HG03135 (cell line): ENCODE measurements around the gene TMEM132C.

Experiments
- ATAC-seq: cut with Tn5 transposase; IDR thresholded peaks from one replicate; pipeline ENCODE4 v1.9.1; 2021; ENCODE audit warnings: mild to moderate bottlenecking, moderate library complexity; ENCODE audit not compliant: unreplicated experiment

The TMEM132C gene

DNA sequence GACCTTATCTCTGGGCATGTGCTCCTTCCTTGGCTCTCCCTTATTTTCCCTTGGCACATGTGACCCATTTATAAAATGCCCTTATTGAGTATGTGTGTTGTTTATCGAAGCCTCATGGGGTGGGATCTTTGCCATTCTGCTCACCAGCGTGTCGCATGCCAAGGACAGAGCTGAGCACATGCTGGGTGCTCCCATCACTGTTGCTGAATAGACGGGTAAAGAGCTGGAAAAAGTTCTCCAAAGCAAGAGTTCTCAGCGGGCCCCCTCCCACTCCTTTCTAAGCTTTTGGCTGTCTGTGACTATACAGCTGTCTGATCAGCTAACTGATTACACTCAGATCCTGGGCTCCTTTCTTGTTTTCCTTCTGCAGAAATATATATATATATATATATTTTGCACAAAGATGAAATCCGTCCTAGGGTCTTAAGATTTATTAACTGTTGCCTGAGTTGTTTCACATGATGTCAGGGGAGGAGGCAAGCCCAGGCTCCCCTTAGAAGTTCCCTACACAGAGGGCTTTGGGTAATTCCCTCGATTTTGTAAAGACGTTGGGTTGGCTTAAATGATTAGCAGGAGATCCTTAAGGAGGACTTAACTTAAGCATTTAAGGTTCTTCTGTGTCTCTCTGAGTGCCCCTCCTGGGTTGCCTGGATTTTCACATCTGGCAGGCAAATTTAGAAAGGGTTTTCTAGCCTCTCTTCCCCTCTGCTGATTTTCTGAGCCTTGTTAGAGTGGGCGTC is 71.6 kb downstream of the TMEM132C start:
- ATAC-seq = no peak

DNA sequence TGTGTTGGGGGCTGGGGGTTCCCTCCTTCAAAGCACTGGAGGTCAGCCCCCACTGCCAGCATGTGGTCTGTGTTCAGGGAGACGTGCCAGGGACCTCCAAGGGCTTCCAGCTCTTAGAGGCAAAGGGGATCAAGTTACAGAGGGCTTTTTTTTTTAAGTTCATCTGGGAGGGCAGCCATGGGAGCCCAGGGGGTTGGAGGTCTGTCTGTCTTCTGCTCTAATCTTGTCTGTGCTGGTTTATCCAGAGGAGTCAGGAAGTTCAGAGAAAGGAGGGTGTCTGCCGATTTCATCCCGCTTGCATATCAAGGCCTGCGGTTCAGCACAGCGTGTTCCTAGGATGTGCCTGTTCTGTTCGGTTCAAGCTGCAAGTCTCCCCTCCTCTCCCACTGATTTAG is 72.2 kb downstream of the TMEM132C start:
- ATAC-seq = no peak

DNA sequence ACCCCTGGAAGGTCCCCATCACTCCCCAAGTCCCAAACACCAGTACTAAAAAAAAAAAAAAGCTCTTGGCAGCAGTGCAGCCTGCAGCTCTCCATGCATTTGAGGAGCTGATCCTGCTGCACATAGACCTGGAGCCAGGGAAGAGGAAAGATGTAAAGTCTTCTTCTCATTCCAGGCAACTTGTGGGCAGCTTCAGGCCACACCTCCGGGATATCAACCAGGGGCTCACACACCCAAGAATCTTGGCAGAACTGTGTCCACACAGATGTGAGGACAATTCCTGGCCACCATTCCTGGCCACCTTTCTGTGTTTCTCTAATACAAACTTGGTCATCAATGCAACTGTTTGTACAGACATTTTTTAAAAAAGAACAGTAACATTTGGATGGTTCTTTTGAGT is 72.7 kb downstream of the TMEM132C start:
- ATAC-seq = no peak

DNA sequence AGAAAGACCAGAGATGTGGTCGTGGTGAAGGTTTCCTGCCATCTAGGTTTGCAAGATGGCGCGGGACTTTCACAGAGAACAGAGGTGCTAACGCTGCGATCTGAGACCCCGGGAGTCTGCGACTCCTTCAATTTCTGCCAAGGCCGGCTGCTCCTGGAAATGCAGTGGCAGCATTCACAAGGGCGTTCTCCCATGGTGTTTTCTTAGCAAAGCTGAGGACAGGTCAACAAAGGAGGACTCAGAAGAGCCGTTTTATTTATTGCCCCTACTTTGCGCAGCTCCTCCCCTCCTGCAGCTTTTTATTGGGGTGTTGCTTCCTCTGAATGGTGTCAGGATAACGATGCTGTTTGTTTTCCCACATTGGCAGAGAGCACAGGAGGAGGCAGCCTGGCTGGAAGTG is 86.3 kb downstream of the TMEM132C start:
- no peak for ATAC-seq

DNA sequence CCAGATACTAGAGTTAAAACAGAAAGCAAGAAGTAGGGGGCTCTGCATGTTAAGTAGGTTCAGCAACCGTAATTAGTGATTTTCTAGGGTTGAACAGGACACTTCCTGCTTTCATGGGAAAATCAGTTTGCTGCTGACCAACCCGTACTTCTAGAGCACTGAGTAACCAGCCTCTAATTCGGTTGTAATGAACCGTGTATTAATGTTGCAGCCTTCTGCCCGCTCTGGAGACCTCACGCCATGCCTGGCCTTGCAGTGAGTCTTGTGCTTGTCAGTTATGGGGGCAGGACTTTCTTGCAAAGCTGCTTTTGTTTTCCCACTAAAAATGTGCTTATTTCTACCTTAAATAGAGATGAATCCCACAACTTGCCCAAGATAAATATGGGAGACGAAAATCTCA is 89.6 kb downstream of the TMEM132C start:
- ATAC-seq = no peak

DNA sequence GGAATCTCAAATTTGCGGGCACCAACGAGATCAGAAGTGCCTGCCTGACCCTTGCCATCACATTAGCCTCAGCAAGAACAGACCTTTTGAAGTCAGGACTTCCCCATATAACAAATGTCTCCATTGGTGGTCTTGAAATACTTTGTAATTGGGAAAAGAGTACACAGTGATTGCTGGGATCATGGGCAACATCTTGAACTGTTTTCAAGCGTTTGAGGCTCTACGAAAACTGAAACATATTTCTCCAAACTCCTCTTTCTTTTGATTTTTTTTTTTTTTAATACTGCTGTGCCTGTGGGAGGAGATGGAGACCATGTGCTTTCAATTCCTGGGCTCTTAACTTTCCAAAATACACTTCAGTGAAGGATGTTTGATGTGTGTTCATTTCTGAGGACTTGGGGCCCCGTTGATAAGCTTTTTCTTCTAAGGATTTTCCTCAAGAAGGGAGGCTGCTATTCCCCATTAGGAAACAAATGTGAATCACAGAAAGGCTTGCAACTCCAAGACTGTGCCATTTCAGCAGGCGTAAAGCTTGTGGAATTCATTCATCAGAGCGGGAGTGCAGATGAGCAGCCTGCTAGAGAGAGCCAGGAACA is 94.5 kb downstream of the TMEM132C start:
- ATAC-seq = no peak

DNA sequence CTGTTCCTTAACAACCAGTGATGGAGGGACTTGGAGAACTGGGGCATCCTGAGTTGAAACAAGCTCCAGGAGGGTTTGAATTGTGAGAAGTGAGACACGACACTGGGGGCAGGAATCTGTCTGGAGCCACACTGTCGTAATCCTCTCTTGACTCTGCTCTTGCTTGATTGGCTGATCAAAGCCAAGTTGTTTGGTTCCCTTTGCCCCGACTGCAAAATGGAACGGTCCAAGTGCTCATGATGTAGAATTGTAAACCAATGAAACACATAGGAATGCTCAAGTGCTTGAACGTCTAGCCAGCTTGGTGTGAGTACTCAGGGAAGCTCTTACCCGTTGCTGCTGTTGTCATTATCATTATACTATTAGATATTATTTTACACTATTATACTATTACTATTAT is 98.1 kb downstream of the TMEM132C start:
- no peak for ATAC-seq

DNA sequence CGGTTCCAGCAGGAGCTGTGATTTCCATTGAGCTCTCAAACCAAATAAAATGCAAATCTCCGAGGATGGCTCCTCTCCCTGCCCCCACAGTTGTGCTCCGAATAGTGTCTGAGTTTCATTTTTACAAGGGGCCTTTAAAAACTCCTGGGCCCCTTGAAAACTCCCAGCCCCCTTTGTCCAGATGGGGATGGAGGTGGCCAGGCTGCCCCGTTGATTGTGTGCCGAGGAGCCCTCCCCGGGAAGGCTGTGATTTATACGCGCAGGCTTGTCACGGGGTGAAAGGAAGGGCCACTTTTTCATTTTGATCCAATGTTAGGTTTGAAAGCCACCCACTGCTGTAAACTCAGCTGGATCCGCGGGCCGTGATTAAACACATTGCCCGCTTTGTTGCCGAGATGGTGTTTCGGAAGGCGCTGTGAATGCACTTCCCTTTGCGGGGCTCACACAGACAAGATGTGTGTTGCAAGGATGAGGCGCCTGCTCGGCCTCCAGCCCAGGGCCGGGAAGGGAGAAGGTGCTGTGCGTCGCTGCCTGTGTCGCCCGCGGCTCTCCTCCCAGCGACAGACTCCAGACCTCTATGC is 98.8 kb downstream of the TMEM132C start:
- no peak for ATAC-seq

DNA sequence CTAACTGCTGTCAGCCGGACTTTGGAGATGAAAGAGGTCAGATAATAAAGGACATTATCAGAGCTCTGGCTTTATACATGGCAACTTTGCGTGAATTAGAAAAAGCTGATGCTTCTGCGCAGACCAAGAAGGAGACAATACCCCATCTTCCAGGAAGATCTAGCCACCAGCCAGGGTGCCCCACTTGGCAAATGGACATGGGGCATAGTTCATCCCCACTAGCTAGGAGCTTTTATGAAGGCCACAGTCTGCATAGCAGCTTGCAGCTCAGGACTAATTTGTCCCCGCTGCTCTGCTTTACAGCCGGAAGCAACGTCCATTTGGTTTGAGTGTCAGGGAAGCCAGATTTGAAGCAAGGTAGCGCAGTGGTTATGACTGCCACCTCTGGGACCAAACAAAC is 101.0 kb downstream of the TMEM132C start:
- no peak for ATAC-seq

DNA sequence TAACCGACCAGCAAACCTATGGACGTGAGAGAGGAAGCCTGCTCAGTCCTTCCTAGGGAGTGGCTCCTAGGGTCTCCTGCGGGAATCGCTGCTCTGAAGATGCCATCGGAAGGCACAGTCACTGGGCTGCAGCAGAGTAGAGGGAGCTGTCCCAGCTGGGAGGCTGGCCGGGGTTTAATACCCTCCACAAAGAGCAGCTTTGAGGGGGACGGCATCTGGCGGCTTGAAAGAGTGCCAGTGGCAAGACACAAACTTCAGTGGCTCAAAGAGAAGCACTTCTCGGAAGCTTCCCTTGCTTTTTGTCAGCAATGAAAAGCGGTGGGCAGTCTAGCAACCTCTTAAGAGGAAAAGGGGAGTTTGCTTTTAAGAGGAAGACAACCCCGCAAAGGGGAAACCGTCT is 114.6 kb downstream of the TMEM132C start:
- no peak for ATAC-seq

DNA sequence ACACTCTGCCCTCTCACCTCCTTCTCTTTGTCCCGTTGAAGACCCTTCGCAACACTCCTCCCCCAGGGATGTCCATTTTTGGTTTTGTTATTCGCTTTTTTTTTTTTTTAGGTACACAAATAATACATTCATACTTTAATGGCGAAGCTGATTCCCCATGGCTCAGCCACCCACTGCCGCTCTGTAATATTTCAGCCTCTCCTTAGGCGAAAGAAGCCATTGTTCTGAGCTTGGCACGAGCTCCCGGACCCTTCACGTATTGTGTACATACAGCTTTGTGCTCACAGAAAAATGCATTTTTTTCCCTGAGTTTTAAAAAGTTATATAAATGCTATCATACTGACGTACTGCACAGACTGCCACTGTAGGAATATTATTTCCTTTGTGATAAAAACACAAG is 115.0 kb downstream of the TMEM132C start:
- no peak for ATAC-seq

DNA sequence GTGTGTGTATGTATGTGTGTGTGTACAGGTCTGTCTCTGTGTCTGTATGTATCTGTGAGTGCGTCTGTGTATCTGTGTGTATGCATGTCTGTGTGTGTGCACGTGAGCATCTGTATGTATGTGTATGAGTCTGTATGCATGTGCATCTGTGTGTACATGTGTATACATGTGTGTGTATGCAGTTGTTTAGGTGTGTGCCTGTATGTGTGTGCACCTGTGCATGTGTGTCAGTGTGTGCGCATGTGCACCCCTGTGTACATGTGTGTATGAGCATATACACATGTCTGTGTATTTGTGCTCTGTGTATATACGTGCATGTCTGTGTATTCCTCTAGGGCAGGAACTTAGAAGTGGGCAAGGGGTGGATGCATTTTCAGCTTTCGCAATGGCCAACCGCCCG is 116.0 kb downstream of the TMEM132C start:
- no peak for ATAC-seq

DNA sequence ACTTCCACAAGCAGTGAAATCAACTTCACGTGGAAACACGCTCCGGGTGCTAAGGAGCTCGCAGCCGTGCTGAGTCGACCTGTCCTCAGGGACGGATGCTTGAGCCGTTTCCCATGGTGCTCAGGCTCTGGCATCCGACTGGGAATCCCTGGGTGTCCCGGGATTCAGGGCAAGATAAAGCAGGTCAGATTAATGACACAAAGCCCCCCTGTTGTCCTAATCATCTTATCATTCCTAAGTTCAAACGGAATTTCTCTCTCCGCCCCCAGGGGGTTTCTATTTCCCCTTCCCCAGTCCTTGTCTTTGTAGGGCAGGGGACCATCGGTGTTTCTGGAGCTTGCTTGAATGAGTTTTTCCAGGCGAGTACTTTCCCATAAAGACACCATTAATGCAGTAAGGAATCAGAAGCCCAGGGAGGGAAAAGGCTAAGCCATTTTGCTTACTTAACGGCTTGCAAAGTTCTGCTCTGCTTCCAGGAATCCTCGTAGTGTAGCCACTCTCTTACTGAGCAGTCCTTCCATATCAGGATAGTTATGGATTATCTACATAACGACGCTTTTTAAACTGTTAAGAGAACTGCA is 116.5 kb downstream of the TMEM132C start:
- ATAC-seq = no peak

DNA sequence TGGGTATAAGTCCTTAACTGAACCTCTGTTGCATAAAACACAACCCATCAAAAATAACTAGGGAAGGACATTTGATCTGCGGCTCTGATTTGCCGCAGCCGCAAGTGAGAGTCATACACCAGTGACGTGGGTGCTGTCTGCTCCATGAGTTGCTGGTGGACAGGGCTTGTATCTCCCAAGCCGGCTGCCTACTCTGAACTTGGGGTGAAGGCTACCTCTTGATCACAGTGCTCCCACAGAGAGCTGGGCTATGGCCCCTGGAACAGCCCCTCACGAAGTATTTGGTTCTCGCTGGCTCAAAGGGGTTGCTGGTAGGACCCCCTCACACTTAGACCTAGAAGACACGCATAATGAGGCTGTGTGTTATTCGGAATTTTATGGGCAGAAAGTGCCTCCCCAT is 118.8 kb downstream of the TMEM132C start:
- no peak for ATAC-seq

DNA sequence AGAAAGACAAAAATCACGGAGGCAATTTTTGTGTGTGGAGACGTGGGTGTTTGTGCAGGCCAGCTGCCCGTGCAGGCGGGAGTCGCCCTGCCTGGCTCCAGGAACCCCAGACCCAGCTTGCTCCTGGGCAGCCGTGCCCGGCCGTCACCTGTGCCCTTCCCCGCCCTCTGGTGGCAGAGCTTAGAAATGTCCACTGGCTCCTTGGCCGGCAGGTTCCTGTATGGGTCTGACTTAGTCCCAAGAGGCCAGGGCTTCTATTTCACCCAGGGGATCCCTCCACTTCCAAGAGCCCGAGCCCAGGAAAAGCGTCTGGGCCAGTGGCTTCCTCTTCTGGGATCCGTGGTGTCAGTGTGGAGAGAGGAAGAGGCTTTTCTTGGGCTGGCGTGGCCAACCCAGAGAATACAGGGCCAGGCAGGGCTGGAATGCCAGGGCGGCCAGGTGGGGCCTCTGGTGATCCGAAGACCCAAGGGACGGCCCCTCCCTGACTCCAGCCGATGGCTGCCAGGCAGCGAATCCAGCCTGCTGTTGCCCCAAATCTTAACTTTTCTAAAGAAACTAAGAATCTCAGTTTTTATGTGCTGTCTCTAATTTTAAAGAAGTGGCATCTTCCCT is 120.9 kb downstream of the TMEM132C start:
- no peak for ATAC-seq

DNA sequence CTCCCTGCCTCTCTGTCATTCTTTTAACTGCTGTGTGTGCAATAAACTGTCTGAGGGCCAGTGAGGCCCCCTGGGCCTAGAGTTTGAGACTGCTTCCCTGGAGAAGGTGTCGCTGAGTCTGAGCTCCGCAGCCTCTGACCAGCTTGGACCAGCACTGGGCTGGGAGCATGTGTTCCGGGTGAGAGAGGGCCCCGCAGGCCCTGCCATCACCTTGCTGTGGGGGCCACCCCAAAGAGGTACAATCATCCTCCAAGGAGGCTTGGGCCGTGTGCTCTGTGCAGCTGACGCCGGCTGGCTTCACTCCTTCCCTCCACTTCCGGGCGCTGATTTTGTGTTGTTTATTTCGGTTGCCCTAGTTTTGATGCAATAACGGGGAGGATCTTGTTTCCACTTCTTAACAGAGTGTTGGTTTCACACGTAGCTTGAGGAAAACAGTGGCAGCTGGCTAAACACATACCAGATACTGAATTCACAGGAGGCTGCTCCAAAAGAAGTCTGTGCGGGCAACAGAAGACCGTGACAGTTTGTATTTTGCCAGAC is 121.6 kb downstream of the TMEM132C start:
- ATAC-seq = no peak

DNA sequence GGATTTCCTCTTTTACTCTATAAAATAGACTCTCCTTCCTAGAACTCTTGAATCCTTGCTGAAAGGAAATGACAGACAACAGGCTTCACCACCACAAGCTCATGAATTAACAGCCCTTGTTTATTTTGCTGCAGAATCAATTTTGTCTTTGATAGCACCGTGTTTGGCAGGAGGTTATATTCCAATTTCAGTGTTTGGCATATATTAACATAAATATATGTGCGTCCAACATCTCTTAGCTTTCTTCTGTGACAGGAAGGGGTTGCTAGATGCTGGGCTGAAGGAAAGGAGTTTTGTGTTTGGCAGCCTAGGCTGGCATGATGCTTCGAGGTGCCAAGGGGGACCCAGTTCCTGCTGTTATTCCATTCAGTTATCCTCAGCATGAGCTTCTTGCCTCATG is 126.4 kb downstream of the TMEM132C start:
- ATAC-seq = no peak

DNA sequence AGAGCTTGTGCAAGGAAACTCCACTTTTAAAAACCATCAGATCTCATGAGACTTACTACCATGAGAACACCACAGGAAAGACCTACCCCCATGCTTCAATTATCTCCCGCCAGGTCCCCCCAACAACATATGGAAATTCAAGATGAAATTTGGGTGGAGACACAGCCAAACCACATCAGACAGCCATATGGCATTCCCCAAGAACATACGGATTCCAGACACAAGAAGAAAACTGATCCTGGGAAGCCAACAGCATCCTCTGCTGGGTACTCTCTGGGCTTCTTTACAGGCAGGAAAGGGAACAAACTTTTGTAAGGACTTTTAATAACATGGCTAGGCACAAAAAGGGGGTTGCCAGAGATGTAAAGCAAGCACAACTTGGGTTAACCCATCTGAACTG is 127.2 kb downstream of the TMEM132C start:
- no peak for ATAC-seq

DNA sequence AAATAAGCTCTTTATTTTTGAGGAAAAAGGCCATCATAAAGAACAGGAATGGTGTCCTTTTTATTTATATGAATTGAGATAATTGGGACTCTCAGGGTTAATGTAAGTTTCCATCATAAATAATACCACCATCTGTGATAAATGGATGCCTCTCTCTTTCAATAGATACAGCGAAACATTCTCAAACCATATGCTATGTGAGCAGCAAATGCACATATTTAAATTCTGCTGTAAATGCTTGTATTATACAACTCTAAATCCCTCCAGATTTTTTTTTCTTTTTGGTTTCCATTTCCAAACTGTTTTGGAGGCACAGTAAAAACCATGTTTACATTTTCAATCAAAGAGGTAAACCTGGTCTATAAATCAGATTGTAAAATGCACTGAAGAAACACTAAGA is 132.3 kb downstream of the TMEM132C start:
- no peak for ATAC-seq

DNA sequence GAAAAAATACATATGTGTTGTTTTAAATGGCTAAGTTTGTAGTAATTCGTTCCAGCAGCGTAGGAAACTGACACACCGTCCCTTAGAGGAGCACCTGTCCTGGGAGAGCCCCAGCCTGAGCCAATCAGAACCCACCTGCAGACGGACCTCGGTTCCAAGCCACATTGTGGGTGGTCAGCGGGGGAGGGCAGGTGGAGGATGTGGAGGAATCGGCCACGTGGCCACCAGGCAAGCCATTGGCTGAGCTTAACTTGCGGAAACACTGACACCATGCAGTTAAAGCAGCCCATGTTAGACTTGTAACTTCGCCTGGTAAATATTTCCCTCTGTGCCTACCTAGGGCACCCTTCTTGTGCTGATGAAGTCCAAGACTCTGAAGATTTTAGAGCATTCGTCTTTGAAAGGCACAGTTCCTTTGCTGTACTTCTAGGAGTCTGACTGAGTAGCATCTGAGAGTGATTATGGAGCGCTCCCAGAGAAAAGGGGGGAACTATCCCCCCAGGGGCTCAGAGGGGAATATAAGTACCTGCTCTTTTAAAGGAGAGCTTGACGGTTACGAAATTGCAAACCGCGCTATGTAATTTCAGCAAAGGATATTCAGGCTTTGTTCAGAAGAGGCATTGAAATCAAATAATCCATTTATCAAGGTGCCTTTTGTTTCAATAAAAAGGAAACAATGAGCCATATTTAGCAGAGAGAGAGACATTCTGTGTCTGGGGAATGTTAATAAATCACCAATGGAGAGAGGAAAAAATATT is 135.7 kb downstream of the TMEM132C start:
- ATAC-seq = no peak

DNA sequence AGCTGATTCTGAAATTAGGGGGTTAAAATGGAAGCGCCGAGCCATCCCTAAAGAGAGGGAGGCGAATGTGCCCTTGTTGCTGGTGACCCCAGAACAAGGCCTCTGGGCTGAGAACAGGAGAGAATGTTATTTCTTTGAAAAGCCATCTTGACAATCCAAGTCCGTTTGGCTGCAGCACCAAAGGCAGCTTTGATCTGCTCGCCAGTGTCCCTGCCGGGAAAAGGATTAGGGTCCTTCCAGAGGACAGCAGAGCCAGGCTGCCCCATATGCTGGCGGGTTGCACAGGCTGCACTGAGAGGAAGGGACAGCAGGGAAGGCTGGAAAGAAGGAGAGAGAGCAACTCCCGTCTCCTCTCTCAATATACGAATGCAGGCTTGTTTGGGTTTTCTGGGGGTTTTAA is 141.7 kb downstream of the TMEM132C start:
- no peak for ATAC-seq
